ENCODE data around the gene GNG14. TPM values are rescaled to one million over a fixed set of nuclear protein-coding genes. Genes with fewer than 3 reads are reported as not detected.
"Not testable (repeated sequence)": the region's sequence is repeated elsewhere in the genome, so short reads cannot be mapped to it uniquely, and the experiment has no call there.

The GNG14 gene
- total RNA-seq, 2 donors from 2014 or later: not detected

DNA sequence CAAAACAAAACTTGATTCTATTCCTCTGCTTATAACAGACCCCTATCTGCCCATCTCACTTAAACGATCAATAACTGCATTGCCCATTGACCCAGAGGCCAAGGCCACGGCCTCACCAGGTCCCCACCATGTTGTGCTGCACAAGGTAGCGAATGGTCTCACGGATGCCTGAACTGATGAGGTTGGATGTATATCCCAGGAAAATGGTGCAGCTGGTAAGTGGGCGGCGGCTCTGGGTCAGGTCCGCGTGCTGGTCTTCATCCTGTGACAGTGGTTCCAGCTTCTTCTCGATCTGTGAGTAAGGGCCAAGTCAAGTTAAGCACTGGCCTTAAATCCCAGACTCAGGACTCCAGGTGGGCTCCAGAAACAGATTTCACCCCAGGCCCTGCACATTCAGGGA, 7.8 kb upstream of the GNG14 start:
- ATAC-seq (no peak), DNase-seq (ENCODE audit: low spot score in 2 of 2) (no peak)
- H3K9me3 Mint-ChIP-seq: no peaks in the 10 kb centered on the region
- peak overlapping the region in 1 of 2 donors; percentile 22 for H3K27ac Mint-ChIP-seq
- H3K36me3 Mint-ChIP-seq: peaks cover 20 to 33% of the 10 kb centered on the region in 2 donors

DNA sequence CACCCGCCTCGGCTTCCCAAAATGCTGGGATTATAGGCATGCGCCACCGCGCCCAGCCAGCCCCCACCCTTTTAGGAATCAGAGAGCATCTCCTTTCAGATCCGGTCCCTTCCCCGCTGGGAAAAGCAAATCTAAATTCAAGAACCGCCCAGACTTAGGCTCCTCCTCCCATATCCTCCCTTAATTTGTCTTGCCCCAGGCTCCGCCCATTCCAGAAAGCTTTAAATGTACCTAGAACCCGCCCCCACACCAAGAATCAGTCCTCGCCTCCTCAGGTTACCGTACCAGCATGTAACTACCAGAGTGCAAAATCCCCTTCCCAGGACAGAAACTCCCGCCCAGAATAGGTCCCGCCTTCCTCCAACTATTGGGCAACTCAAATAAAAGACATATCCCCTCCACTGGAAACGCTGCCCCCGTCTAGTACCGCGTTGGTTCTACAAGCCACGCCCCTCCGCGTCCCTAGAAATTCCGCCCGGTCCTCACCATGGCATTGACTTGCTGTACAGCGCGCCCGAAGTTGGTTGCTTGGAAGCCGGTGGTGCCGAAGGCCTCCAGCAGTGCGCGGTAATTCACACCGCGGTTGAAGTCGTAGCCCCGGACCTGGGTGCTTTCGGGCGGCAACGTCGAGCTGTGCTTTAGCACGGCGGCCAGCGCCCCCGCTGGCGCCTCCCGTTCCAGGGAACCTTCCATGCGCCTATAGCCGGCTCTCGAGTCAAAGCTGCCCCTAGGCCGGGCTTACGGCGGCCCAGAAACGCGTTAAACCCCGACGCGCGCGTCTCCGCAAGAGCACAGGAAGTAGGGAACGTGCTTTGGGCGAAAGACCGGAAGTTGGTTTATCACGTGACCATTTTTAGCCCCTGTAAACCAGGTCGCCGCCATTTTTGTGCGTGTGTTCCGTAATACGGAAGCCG, 6.5 kb upstream of the GNG14 start, which contains the start of gene DHPS:
DHPS (minus strand) TSS at position 807 of the 914 bp plus-strand sequence; CDS start at position 693, 114 bp downstream.
- Mint-ChIP-seq H3K27ac (peak within 1 kb of the TSS; percentile 98 to 99), H3K36me3 (peaks cover 20 to 30% of the 10 kb centered on the region in 2 donors), H3K9me3 (no peaks in the 10 kb centered on the region)
- DNase-seq (ENCODE audit: low spot score in 2 of 2) (peak; percentile 88 to 90), ATAC-seq (peak; percentile 87 to 92)

DNA sequence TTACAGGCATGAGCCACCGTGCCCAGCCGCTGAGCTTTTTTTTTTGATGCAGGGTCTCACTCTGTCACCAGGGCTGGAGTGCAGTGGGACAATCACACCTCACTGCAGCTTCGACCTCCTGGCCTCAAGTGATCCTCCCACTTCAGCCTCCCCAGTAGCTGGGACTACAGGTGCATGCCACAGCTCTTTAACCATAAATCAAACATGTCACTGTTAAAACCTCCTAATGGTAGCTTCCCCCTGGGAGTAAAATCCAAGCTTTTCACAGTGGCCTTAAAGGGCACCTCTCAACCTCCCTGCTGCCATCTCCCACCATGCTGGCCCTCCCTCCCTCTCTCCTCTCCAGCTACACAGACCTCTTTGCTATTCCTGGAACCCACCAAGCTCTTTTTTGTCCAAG, 2.0 kb upstream of the GNG14 start:
- Mint-ChIP-seq H3K27ac (peak overlapping the region in 1 of 2 donors; percentile 3), H3K9me3 (no peaks in the 10 kb centered on the region)
- no peak for ATAC-seq

DNA sequence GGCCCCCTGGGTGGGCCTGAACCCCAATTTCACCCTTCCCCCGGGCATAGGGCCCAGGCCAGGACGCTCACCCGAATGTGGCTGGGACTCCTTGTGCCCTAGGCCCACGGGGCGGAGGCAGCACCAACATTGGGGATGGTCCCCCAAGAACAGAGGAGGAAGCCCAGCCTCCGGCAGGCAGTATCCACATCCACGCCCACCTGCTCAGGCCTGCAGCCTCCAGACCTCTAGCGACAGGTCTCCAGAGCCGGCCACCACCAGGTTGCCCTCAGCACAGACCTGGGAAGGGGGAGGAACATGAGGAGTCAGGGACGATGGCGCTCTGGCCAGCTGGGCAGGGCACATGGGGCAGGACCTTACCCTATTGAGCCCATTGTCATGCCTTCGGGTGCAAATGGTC, 1.2 kb downstream of the GNG14 start:
- H3K27ac Mint-ChIP-seq: peak overlapping the region in 1 of 2 donors; percentile 64
- no peaks in the 10 kb centered on the region for H3K9me3 Mint-ChIP-seq
- DNase-seq (ENCODE audit: low spot score in 2 of 2) (no peak), ATAC-seq (no peak)
- H3K36me3 Mint-ChIP-seq: no peaks in the 10 kb centered on the region

More for the DNA sequence above, 2.0 kb upstream of the GNG14 start:
- no peak for DNase-seq (ENCODE audit: low spot score in 2 of 2)
- H3K36me3 Mint-ChIP-seq: peaks cover 4 to 9% of the 10 kb centered on the region in 2 donors

DNA sequence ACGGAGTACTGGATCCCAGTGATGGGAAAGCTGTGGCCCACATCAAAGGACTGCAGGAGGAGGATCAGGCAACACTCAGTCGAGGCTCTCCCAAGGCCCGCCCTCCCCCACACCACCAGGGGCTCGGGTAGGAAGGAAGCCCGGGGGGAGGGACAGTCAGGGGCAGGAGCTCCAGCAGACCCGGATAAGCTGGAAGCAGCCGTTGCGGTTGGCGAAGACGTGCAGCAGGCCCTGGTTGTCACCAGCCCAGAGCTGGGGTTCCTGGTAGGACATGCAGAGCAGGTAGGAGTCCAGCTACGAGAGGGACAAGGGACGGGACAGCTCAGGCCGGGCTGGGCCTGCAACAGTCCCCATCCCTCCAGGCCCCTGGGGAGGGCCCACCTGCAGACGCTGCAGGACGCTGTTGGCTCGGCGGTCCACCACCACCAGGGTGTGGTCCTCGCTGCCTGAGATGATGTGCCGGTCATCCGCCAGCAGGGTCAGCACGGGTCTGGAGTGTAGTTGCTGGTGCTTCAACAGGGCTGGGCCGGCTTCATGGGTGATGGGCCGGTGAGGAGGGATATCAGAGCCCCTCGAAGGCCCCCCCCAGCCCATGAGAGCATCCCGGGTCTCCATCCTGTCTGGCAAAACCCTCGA, 1.9 kb downstream of the GNG14 start:
- Mint-ChIP-seq H3K27ac (no peak overlapping the region), H3K36me3 (no peaks in the 10 kb centered on the region), H3K9me3 (no peaks in the 10 kb centered on the region)
- ATAC-seq: peak in 1 of 2 donors; percentile 19
- DNase-seq (ENCODE audit: low spot score in 2 of 2): no peak

DNA sequence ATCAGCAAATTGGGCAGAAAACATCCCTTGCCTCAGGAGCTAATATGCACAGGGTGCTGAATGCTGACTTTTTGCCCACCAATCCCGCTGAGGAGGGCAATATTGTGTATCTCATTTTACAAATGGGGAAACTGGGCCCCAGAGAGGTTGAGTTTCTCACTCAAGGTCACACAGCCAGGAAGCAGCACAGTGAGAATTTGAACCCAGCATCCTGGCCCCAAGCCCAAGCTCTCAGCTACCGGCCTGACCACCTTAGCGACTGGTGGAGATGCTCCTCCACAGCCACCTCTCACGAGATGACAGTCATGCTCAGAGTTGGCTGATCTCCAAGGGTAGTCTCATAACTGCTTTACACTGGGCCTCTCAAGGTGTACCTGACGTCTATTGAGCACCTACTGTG, 5.2 kb downstream of the GNG14 start:
- no peak overlapping the region for H3K27ac Mint-ChIP-seq
- H3K36me3 Mint-ChIP-seq: peaks cover 0 to 4% of the 10 kb centered on the region in 2 donors
- no peak for ATAC-seq
- no peak for DNase-seq (ENCODE audit: low spot score in 2 of 2)
- no peaks in the 10 kb centered on the region for H3K9me3 Mint-ChIP-seq

DNA sequence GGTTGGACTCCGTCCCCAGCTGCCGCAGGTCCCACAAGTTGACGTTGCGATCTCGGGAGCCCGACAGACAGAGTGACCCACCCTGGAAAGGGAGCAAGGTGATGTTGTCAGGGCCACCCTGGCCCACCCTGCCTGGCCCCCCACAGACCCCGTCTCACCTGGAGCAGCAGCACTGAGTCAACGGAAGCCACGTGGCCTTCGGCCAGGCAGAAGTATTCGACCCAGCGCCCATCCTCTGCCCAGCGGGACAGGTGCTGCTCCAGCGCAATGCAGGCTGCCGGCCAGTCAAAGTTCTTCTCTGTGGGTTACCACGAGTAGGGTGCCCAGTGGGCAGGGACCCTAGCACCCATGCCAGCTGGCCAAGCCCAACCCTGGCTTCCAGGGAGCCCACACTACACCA, 6.8 kb downstream of the GNG14 start:
- H3K9me3 Mint-ChIP-seq: no peaks in the 10 kb centered on the region

DNA sequence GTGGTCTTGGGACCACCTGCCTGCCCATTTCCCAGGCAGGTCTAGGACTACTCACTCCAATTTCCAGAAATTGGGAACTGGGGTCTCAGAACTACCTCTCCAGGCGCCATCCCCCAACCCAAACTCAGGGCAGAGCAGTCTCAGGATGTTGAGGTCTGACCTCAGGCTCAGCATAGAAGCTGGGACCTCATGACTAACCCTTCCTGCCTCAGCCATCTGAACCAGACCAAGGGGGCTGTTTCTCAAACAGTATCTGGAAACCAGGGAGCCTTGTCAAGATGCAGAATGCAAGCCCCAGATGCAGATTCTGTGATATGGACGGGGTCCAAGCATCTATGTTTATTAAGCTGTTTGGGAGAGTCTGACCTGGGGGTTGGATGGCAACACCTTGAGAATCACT, 7.3 kb downstream of the GNG14 start:
- no peak for ATAC-seq
- H3K36me3 Mint-ChIP-seq: peaks cover 0 to 8% of the 10 kb centered on the region in 2 donors
- no peak for DNase-seq (ENCODE audit: low spot score in 2 of 2)
- H3K27ac Mint-ChIP-seq: no peak overlapping the region
- no peaks in the 10 kb centered on the region for H3K9me3 Mint-ChIP-seq

More for the DNA sequence above, 6.8 kb downstream of the GNG14 start:
- Mint-ChIP-seq H3K27ac (no peak overlapping the region), H3K36me3 (peaks cover 0 to 8% of the 10 kb centered on the region in 2 donors)
- ATAC-seq (no peak), DNase-seq (ENCODE audit: low spot score in 2 of 2) (no peak)

DNA sequence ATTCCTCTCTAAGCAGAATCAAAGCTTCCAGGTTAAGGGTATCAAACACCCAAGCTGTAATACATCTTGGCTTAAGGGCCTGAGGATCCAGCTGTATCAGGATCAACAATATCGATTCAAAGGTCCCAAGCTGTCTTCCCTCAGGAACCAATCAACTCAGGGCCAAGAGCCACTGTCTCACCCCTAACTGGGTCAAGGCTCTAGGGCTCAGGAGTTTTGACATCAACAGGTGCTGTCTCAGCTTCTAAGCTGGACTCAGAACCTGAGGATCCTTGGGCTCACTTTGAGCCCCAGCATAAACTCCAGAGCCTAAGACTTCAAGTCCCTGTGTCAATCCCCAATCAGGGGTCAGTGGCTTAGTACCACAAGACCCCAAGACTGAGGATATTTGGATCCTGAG, 7.7 kb downstream of the GNG14 start:
- Mint-ChIP-seq H3K27ac (peak overlapping the region in 1 of 2 donors; percentile 36), H3K36me3 (peaks cover 0 to 8% of the 10 kb centered on the region in 2 donors), H3K9me3 (no peaks in the 10 kb centered on the region)
- DNase-seq (ENCODE audit: low spot score in 2 of 2) (no peak), ATAC-seq (no peak)

DNA sequence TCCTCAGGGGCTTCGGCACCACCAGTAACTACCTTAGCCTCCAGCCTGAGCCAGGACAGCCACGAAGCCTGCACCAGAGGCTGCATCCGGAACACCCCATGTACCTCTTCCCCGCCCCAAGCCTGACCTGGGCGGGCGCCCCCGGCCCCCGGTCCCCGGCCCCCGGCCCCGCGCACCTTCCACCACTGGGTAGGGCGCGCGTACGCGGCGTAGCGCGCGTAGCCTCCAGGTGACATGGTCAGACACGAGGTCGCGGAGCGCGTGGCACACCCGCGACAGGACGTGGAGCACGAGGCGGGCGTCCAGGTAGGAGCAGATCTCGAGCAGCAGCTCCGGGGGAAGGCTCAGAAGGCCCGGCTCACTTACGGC, 8.2 kb downstream of the GNG14 start:
- ATAC-seq: peak; percentile 15 to 39
- DNase-seq (ENCODE audit: low spot score in 2 of 2): no peak
- peaks cover 0 to 8% of the 10 kb centered on the region in 2 donors for H3K36me3 Mint-ChIP-seq
- H3K9me3 Mint-ChIP-seq: no peaks in the 10 kb centered on the region
- H3K27ac Mint-ChIP-seq: peak overlapping the region; percentile 36 to 89

DNA sequence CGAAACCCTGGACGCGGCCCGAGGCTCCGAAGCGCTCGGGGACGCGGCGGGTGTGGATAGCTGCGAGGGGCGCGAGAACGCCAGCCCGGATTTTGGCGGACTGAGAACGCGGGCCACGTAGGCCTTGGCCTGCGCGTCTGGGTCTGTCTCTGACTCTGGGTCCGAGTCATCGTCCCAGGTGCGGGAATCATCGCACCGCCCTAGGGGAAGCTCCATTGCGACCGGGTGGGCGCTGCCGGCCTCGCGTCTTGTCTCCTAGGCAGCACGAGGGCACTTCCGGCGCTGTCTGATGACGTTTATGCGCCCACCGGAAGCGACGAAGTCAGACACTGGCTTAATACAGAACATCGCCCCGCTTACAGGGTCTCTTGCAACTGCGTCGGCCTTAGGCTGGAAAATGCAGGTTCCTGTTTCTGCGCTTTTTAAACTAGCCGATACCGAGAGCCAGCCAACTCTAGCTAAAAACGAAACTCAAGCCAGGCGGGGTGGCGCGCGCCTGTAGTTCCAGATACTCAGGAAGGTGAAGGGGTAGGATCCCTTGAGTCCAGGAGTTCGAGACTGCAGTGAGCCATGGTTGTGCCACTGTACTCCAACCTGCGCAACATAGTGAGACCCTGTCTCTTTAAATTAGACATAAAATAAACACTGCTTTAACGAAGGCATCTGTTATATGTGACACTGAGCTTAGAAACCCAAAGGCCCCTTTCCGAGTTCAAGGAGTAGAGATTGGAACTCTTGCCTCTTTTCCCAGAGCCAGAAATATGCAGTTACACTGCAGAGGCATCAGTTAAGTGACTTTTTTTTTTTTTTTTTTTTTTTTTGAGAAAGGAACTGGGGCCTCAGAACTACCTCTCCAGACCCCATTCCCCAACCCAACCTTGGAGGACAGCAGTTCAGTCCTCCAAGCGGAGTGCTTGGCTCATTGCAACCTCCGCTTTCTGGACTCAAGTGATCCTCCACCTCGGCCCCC, 8.9 kb downstream of the GNG14 start, which contains the start of gene FBXW9:
FBXW9 (minus strand) TSS at position 266 of the 970 bp plus-strand sequence; CDS start at position 216, 50 bp downstream.
- ATAC-seq: peak; percentile 94 to 95
- peak; percentile 93 to 96 for DNase-seq (ENCODE audit: low spot score in 2 of 2)
- H3K36me3 Mint-ChIP-seq: peaks cover 0 to 8% of the 10 kb centered on the region in 2 donors

DNA sequence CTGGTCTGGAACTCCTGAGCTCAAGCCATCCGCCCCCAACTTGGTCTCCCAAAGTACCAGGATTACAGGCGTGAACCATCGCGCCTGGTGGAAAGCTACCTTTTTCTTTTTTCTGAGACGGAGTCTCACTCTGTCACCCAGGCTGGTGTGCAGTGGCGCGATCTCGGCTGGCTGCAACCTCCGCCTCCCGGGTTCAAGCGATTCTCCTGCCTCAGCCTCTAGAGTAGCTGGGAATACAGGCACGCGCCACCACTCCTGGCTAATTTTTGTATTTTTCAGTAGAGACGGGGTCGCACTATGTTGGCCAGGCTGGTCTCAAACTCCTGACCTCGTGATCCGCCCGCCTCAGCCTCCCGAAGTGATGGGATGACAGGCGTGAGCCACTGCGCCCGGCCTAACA, 9.6 kb downstream of the GNG14 start:
- H3K36me3 Mint-ChIP-seq; H3K9me3 Mint-ChIP-seq; ATAC-seq; DNase-seq (ENCODE audit: low spot score in 2 of 2): not testable (repeated sequence)
- peak overlapping the region in 1 of 2 donors; percentile 22 for H3K27ac Mint-ChIP-seq

More for the DNA sequence above, 8.9 kb downstream of the GNG14 start, which contains the start of gene FBXW9:
- Mint-ChIP-seq H3K9me3 (no peaks in the 10 kb centered on the region), H3K27ac (peak within 1 kb of the TSS; percentile 89 to 96)

DNA sequence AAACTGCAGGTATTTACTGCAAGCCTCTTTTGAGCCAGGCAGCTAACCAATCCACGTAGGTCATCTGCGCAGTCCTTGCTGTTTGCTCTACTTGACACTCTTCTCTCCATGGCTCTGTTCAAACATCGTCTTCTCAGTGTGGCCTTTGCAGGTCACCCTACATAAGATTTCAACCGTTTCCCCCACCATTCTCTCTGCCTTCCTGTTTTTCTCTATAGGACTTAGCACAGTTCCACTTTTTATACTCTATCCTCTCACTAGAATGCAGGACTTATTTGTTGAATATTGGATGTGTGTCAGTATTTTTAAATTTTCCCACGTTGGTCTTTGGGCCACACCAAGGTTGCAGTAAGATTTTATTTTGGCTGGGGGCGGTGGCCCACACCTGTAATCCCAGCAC, 10.3 kb downstream of the GNG14 start:
- DNase-seq (ENCODE audit: low spot score in 2 of 2): no peak
- peaks cover 0 to 8% of the 10 kb centered on the region in 2 donors for H3K36me3 Mint-ChIP-seq
- no peaks in the 10 kb centered on the region for H3K9me3 Mint-ChIP-seq
- ATAC-seq: no peak
- peak overlapping the region; percentile 38 to 58 for H3K27ac Mint-ChIP-seq

DNA sequence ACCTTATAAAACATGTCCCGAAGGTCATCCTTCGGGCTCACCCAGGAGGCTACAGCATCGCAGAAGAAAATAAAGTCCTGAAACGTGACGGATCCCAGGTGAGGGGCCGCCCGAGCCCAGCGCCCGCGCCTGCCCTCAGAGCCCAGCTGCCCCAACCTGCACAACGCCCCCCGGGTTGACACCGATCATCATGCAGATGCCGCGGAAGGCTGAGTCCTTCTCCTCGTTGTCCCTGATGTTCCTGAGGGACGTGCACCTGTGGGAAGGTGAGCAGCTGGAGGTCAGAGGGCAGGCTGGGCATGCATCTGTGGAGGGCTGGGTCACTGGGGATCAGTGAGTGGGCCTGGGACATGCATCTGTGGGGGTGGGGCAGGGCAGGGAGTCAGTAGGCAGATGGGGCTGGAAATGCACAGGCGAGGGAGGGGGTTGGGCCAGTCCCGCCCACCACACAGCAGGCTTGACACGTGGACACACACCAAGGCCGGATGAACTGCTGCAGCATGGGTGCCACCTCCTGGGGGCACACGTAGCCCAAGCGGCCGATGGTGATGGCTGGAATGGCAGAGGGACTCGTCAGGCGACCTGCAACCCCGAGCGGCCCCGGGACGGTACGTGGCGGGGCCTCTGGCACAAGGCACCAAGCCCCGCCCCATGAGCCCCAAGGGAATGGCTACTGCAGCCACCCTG, 13.9 kb downstream of the GNG14 start:
- no peak for DNase-seq (ENCODE audit: low spot score in 2 of 2)
- H3K36me3 Mint-ChIP-seq: peaks cover 6 to 8% of the 10 kb centered on the region in 2 donors
- no peak overlapping the region for H3K27ac Mint-ChIP-seq
- no peak for ATAC-seq
- no peaks in the 10 kb centered on the region for H3K9me3 Mint-ChIP-seq

DNA sequence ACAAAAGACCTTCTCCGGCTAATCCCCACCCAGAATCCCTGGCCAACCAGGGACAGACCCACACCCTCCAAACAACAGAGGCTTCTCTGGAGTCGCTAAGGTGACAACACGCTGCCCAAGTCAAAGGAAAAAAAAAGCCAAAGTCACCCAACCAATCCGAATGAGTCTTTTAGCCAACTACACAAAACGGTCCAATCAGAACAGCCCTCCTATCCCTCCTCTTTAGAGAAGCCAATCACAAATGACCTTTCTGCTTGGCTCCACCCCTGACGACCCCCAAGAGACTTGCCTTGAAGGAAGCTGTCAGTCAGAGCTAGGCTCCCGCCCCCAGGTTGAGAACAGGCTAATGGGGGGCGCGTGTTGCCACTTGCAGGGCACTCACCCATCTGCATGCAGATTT, 15.2 kb downstream of the GNG14 start:
- DNase-seq (ENCODE audit: low spot score in 2 of 2): peak in 1 of 2 donors; percentile 30

More for the DNA sequence above, 15.2 kb downstream of the GNG14 start:
- ATAC-seq: peak; percentile 18 to 69
- Mint-ChIP-seq H3K36me3 (peaks cover 4 to 8% of the 10 kb centered on the region in 2 donors), H3K9me3 (no peaks in the 10 kb centered on the region), H3K27ac (peak overlapping the region in 1 of 2 donors; percentile 32)
